ENCODE results near the gene FAM131A. TPM values are rescaled to one million over a fixed set of nuclear protein-coding genes. Genes with fewer than 3 reads are reported as not detected.

The FAM131A gene
- total RNA-seq, 4 donors from 2014 or later: 19.1 to 30.8 (median 25.9) TPM

GRCh38 chr3:184307915-184308314, 29.5 kb upstream of the FAM131A start:
- no peak for TF ChIP-seq CTCF (IDR thresholded peaks at IDR 0.05)
- DNase-seq (ENCODE audit: low spot score): no peak
- no peak for ATAC-seq (ENCODE audit: low FRiP score)

- DNase-seq (ENCODE audit: low spot score): no peak
These were observed 28.7 kb upstream of the FAM131A start for GRCh38 chr3:184308744-184309143.

GRCh38 chr3:184311633-184312032, 25.8 kb upstream of the FAM131A start:
- DNase-seq (ENCODE audit: low spot score) (no peak), ATAC-seq (ENCODE audit: low FRiP score) (no peak)
- TF ChIP-seq CTCF (IDR thresholded peaks at IDR 0.05): no peak

More at GRCh38 chr3:184308744-184309143, 28.7 kb upstream of the FAM131A start:
- no peak for TF ChIP-seq CTCF (IDR thresholded peaks at IDR 0.05)
- no peak for ATAC-seq (ENCODE audit: low FRiP score)

- no peak for TF ChIP-seq CTCF (IDR thresholded peaks at IDR 0.05)
- peak; percentile 84 for ATAC-seq (ENCODE audit: low FRiP score)
- DNase-seq (ENCODE audit: low spot score): peak; percentile 90
These were observed 23.1 kb upstream of the FAM131A start, which contains the start of gene EIF4G1 for GRCh38 chr3:184314363-184314699. TSS of gene EIF4G1 (plus strand) at chr3:184314606. CDS start at chr3:184315797, 1,191 bp downstream.

GRCh38 chr3:184314700-184315542, 22.5 kb upstream of the FAM131A start:
- TF ChIP-seq CTCF (IDR thresholded peaks at IDR 0.05): no peak
- peak; percentile 65 for DNase-seq (ENCODE audit: low spot score)

GRCh38 chr3:184315543-184315867, 21.9 kb upstream of the FAM131A start:
- no peak for DNase-seq (ENCODE audit: low spot score)
- ATAC-seq (ENCODE audit: low FRiP score): no peak
- TF ChIP-seq CTCF (IDR thresholded peaks at IDR 0.05): no peak

More at GRCh38 chr3:184314700-184315542, 22.5 kb upstream of the FAM131A start:
- ATAC-seq (ENCODE audit: low FRiP score): peak; percentile 81

All from omental fat pad (tissue), 4 donors.